Peyer's patch (tissue), 4 donors: Measurements from ENCODE around the gene C7orf33.

Experiments
- POLR2A ChIP-seq, 2 donors: fragments of 450-650 bp; IDR thresholded peaks; one replicate each; pipeline ENCODE4 v1.5.1; 2017; ENCODE audit warnings: antibody characterized with exemption in 2 of 2, mild to moderate bottlenecking in 2 of 2, moderate library complexity in 2 of 2
- TF ChIP-seq, protein P1 (sequence below), 6 experiments: fragments of 450-650 bp in 4 of 6; fragments of 200-600 bp in 2 of 6; sonication (generic) in 1 of 6; IDR thresholded peaks; one replicate each; pipeline ENCODE4 v1.5.1; 2017 to 2019; ENCODE audit warnings: antibody characterized with exemption in 6 of 6, mild to moderate bottlenecking in 3 of 6, moderate library complexity in 1 of 6

- TF ChIP-seq, protein P1, sequence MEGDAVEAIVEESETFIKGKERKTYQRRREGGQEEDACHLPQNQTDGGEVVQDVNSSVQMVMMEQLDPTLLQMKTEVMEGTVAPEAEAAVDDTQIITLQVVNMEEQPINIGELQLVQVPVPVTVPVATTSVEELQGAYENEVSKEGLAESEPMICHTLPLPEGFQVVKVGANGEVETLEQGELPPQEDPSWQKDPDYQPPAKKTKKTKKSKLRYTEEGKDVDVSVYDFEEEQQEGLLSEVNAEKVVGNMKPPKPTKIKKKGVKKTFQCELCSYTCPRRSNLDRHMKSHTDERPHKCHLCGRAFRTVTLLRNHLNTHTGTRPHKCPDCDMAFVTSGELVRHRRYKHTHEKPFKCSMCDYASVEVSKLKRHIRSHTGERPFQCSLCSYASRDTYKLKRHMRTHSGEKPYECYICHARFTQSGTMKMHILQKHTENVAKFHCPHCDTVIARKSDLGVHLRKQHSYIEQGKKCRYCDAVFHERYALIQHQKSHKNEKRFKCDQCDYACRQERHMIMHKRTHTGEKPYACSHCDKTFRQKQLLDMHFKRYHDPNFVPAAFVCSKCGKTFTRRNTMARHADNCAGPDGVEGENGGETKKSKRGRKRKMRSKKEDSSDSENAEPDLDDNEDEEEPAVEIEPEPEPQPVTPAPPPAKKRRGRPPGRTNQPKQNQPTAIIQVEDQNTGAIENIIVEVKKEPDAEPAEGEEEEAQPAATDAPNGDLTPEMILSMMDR (IDR thresholded peaks at IDR 0.05): no peak
- no peak for TF ChIP-seq POLR2A (IDR thresholded peaks at IDR 0.05)
Observed at GRCh38 chr7:148607151-148607661, 16.6 kb downstream of the C7orf33 start.
